ENCODE results near the gene PALLD. TPM values are rescaled to one million over a fixed set of nuclear protein-coding genes. Genes with fewer than 3 reads are reported as not detected.
A peak's percentile ranks its signal among the peaks of the same experiment; 100 is the strongest.

Gene PALLD
- polyA plus RNA-seq, 1 donor (not counting 4 experiments of a cell fraction or from before 2014, with no cell fraction given) = 136 TPM

DNA sequence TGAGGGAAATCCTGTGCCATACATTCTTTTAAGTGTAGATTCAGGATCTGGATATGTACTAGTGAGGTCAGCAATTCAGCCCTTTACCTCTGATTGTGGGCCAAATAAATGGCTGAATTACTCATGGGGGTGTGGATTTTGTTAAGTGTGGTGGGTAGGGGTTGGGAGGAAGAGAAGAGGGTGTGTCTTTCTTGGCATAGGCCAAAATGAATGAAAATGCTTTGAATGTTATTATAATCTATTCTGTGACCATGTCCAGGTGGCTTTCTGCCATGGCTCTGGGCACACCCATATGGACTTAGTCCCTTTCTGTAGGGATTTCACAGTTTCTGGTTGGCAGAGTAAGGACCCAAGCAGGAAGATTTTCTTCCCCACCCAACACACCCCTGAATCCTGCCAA lies 268.9 kb downstream of the PALLD start:
- FAIRE-seq (peak; percentile 62), DNase-seq (ENCODE audit: low read depth, low spot score) (no peak)
- dilution Hi-C loops (cut with MboI; ENCODE audit: extremely low pct_ligation_motif_present, low sequenced_read_pairs) = no loop called here
- H3K9me1 ChIP-seq (ENCODE audit: control insufficient read depth, extremely low read depth, insufficient read depth, low read length) = no peaks in the 10 kb centered on the region
- H3K4me1 ChIP-seq (ENCODE audit: control insufficient read depth, extremely low read depth, insufficient read depth, low read length) = peaks cover 17% of the 10 kb centered on the region
- no peaks in the 10 kb centered on the region for H3K27me3 ChIP-seq (ENCODE audit: control insufficient read depth, extremely low read depth, insufficient read depth, low read length)
- no peaks in the 10 kb centered on the region for H3K9me3 ChIP-seq (ENCODE audit: control insufficient read depth, low read depth, low read length)
- no peaks in the 10 kb centered on the region for H4K20me1 ChIP-seq (ENCODE audit: control insufficient read depth, extremely low read depth, insufficient read depth, low read length)
- H3K4me2 ChIP-seq (ENCODE audit: control insufficient read depth, extremely low read depth, insufficient read depth, low read depth, low read length) = no peak overlapping the region
- H3K27ac ChIP-seq (ENCODE audit: control insufficient read depth, insufficient read depth, low read length) = no peak overlapping the region
- TF ChIP-seq, protein P1, sequence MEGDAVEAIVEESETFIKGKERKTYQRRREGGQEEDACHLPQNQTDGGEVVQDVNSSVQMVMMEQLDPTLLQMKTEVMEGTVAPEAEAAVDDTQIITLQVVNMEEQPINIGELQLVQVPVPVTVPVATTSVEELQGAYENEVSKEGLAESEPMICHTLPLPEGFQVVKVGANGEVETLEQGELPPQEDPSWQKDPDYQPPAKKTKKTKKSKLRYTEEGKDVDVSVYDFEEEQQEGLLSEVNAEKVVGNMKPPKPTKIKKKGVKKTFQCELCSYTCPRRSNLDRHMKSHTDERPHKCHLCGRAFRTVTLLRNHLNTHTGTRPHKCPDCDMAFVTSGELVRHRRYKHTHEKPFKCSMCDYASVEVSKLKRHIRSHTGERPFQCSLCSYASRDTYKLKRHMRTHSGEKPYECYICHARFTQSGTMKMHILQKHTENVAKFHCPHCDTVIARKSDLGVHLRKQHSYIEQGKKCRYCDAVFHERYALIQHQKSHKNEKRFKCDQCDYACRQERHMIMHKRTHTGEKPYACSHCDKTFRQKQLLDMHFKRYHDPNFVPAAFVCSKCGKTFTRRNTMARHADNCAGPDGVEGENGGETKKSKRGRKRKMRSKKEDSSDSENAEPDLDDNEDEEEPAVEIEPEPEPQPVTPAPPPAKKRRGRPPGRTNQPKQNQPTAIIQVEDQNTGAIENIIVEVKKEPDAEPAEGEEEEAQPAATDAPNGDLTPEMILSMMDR (optimal IDR thresholded peaks at IDR 0.05 in 1 of 3, IDR thresholded peaks at IDR 0.05 in 1 of 3, conservative IDR thresholded peaks at IDR 0.05 in 1 of 3; ENCODE audit: extremely low read depth in 1 of 3, insufficient read depth in 2 of 3, low read length in 3 of 3) = no peak
- no peak for TF ChIP-seq EZH2 (IDR thresholded peaks at IDR 0.05; ENCODE audit: low read length)
- H2AFZ ChIP-seq (ENCODE audit: control insufficient read depth, low read length) = no peak overlapping the region
- no peak overlapping the region for H3K4me3 ChIP-seq (ENCODE audit: control insufficient read depth in 2 of 3, extremely low read depth in 1 of 3, insufficient read depth in 2 of 3, low read depth in 1 of 3, low read length in 3 of 3)
- H3K79me2 ChIP-seq (ENCODE audit: control insufficient read depth, insufficient read depth, low read length) = no peaks in the 10 kb centered on the region
- H3K36me3 ChIP-seq (ENCODE audit: control insufficient read depth in 2 of 2, extremely low read depth in 1 of 2, insufficient read depth in 2 of 2, low read length in 2 of 2) = no peaks in the 10 kb centered on the region
- H3K9ac ChIP-seq (ENCODE audit: control insufficient read depth, extremely low read depth, insufficient read depth, low read length) = no peak overlapping the region

DNA sequence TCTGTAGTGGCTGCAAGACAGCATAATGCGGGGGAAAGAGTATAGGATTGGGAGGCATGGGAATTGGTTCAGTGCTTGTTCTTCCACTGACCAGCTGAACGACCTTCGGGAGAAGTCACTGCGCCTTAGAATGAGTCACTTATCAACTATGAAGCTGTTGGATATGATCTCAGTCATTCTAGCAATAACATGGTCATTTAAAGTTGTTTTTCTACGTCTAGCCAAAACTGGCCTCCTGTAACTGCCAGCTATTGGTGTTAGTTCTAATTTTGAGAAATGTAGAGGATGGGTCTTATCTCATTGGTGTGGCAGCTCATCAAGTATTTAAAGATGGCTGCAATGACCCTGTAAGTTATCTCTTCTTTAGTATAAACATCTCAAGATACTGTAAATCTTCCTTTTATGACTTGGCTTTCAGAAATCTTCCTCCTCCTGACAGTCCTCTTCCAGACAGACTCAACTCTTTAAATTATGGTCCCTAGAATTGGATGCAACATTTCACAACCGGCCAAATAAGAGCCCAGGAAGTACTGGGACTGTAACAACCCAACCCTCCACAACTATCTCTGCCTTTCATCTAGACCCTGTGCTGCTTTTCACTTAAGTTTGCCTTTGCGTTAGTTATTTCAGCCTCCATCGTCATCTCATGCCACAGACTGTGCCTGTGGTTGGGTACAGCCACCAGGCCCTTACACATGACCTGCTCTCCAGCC lies 269.9 kb downstream of the PALLD start:
- H3K4me2 ChIP-seq (ENCODE audit: control insufficient read depth, extremely low read depth, insufficient read depth, low read depth, low read length) = no peak overlapping the region
- H3K9ac ChIP-seq (ENCODE audit: control insufficient read depth, extremely low read depth, insufficient read depth, low read length) = no peak overlapping the region

More for the DNA sequence above, 269.9 kb downstream of the PALLD start:
- Histone ChIP-seq H3K27ac (ENCODE audit: control insufficient read depth, insufficient read depth, low read length) (no peak overlapping the region), H3K4me1 (ENCODE audit: control insufficient read depth, extremely low read depth, insufficient read depth, low read length) (peaks cover 17% of the 10 kb centered on the region), H3K27me3 (ENCODE audit: control insufficient read depth, extremely low read depth, insufficient read depth, low read length) (no peaks in the 10 kb centered on the region), H3K36me3 (ENCODE audit: control insufficient read depth in 2 of 2, extremely low read depth in 1 of 2, insufficient read depth in 2 of 2, low read length in 2 of 2) (no peaks in the 10 kb centered on the region), H3K4me3 (ENCODE audit: control insufficient read depth in 2 of 3, extremely low read depth in 1 of 3, insufficient read depth in 2 of 3, low read depth in 1 of 3, low read length in 3 of 3) (no peak overlapping the region), H4K20me1 (ENCODE audit: control insufficient read depth, extremely low read depth, insufficient read depth, low read length) (no peaks in the 10 kb centered on the region), H3K9me1 (ENCODE audit: control insufficient read depth, extremely low read depth, insufficient read depth, low read length) (no peaks in the 10 kb centered on the region), H2AFZ (ENCODE audit: control insufficient read depth, low read length) (no peak overlapping the region), H3K9me3 (ENCODE audit: control insufficient read depth, low read depth, low read length) (no peaks in the 10 kb centered on the region), H3K79me2 (ENCODE audit: control insufficient read depth, insufficient read depth, low read length) (no peaks in the 10 kb centered on the region)
- DNase-seq (ENCODE audit: low read depth, low spot score) (no peak), FAIRE-seq (no peak)
- dilution Hi-C loops (cut with MboI; ENCODE audit: extremely low pct_ligation_motif_present, low sequenced_read_pairs) = no loop called here
- TF ChIP-seq, protein P1 (optimal IDR thresholded peaks at IDR 0.05 in 1 of 3, IDR thresholded peaks at IDR 0.05 in 1 of 3, conservative IDR thresholded peaks at IDR 0.05 in 1 of 3; ENCODE audit: extremely low read depth in 1 of 3, insufficient read depth in 2 of 3, low read length in 3 of 3) = no peak
- no peak for TF ChIP-seq EZH2 (IDR thresholded peaks at IDR 0.05; ENCODE audit: low read length)

All from keratinocyte (primary cell).